ENCODE results near the gene GTF2F2. TPM values are rescaled to one million over a fixed set of nuclear protein-coding genes. Genes with fewer than 3 reads are reported as not detected.
"Not testable (repeated sequence)": the region's sequence is repeated elsewhere in the genome, so short reads cannot be mapped to it uniquely, and the experiment has no call there.

Gene GTF2F2
- total RNA-seq, 1 experiment from 2014 or later, result 40.1 TPM

DNA sequence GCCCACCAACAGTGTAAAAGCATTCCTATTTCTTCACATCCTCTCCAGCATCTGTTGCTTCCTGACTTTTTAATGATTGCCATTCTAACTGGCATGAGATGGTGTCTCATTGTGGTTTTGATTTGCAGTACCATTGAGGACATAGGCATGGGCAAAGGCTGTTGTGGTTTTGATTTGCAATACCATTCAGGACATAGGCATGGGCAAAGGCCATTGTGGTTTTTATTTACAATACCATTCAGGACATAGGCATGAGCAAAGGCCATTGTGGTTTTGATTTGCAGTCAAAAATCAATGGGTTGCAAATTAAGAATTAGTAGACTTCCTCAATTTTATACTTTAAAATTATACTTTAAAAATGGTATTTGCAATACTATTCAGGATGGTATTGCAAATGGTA lies 69.2 kb downstream of the GTF2F2 start:
- H3K4me2 ChIP-seq (ENCODE audit: low read length); intact Hi-C loops (cut with micrococcal nuclease); POLR2A ChIA-PET; H3K9me2 ChIP-seq (ENCODE audit: insufficient read depth); H3K9me3 ChIP-seq (ENCODE audit: control insufficient read depth in 1 of 2, insufficient read depth in 1 of 2, low read depth in 1 of 2, low read length in 2 of 2); H2AFZ ChIP-seq (ENCODE audit: low read depth, low read length, poor library complexity, severe bottlenecking); H4K20me1 ChIP-seq (ENCODE audit: insufficient read depth); H3K36me3 ChIP-seq (ENCODE audit: control insufficient read depth in 1 of 2, insufficient read depth in 2 of 2, low read length in 2 of 2); RAD21 ChIA-PET (ENCODE audit: low non-redundant PET in 1 of 2, low total read pairs in 2 of 2, uncharacterized antibody in 2 of 2, unreplicated experiment in 2 of 2); BruUV-seq (replicated peaks); H3K9ac ChIP-seq (ENCODE audit: low read length); H3K4me3 ChIP-seq (replicated peaks in 1 of 2; ENCODE audit: low read depth in 1 of 2, low read length in 2 of 2); CTCF ChIA-PET; H3K27me3 ChIP-seq (ENCODE audit: insufficient read depth, low read length); DNase-seq (ENCODE audit: low read depth, low spot score); H3K27ac ChIP-seq (ENCODE audit: low read depth, low read length): not testable (repeated sequence)
- Histone ChIP-seq H3K79me2 (ENCODE audit: insufficient read depth, low read length) (peaks cover 44% of the 10 kb centered on the region), H3K4me1 (ENCODE audit: control insufficient read depth in 1 of 2, insufficient read depth in 2 of 2, low read length in 2 of 2) (peaks cover 0 to 16% of the 10 kb centered on the region in 2 experiments; a peak in 3 of 4 replicates)
- ATAC-seq, result peak; percentile 93

DNA sequence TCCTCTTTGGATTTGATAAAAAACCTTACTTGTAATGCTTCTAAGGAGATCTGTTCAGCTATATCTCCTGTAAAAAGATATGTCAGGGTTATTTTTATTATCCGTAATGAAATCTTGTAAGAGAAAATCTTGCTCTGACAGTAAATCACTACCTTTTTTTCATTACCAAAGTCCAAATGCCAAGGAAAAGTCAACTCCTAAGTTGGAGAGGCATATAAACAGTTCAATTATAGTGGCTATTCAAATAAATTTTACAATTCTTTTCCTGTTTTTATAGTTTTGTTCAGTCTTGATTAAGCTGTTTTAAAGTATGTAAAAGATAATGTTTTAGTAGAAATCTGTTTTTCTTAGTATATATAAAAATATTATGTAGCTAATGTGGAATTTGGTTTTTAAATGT lies 71.6 kb downstream of the GTF2F2 start:
- no peak overlapping the region for H3K27ac ChIP-seq (ENCODE audit: low read depth, low read length)
- RAD21 ChIA-PET (ENCODE audit: low non-redundant PET in 1 of 2, low total read pairs in 2 of 2, uncharacterized antibody in 2 of 2, unreplicated experiment in 2 of 2), result no interaction called here
- intact Hi-C loops (cut with micrococcal nuclease), result no loop called here
- H2AFZ ChIP-seq (ENCODE audit: low read depth, low read length, poor library complexity, severe bottlenecking), result no peak overlapping the region
- no peaks in the 10 kb centered on the region for H3K36me3 ChIP-seq (ENCODE audit: control insufficient read depth in 1 of 2, insufficient read depth in 2 of 2, low read length in 2 of 2)
- ATAC-seq, result no peak
- POLR2A ChIA-PET, result no interaction called here
- no peaks in the 10 kb centered on the region for H3K9me2 ChIP-seq (ENCODE audit: insufficient read depth)
- no peak overlapping the region for H3K4me2 ChIP-seq (ENCODE audit: low read length)
- H3K27me3 ChIP-seq (ENCODE audit: insufficient read depth, low read length), result no peaks in the 10 kb centered on the region
- no peak for DNase-seq (ENCODE audit: low read depth, low spot score)
- CTCF ChIA-PET, result no interaction called here
- no peaks in the 10 kb centered on the region for H3K9me3 ChIP-seq (ENCODE audit: control insufficient read depth in 1 of 2, insufficient read depth in 1 of 2, low read depth in 1 of 2, low read length in 2 of 2)
- H3K9ac ChIP-seq (ENCODE audit: low read length), result no peak overlapping the region
- no peak overlapping the region for H3K4me3 ChIP-seq (replicated peaks in 1 of 2; ENCODE audit: low read depth in 1 of 2, low read length in 2 of 2)
- TF ChIP-seq JUND (IDR thresholded peaks at IDR 0.05) (no peak), EGR1 (IDR thresholded peaks at IDR 0.05; ENCODE audit: low read depth) (no peak), POLR2AphosphoS5 (IDR thresholded peaks at IDR 0.05; ENCODE audit: low read depth, low read length) (no peak), ZNF274 (IDR thresholded peaks at IDR 0.05; ENCODE audit: low read depth, low read length) (no peak), RAD21 (IDR thresholded peaks at IDR 0.05; ENCODE audit: low read depth) (no peak), REST (IDR thresholded peaks at IDR 0.05; ENCODE audit: low read depth) (no peak), EZH2phosphoT487 (IDR thresholded peaks at IDR 0.05; ENCODE audit: borderline replicate concordance) (no peak), CEBPB (IDR thresholded peaks at IDR 0.05; ENCODE audit: low read depth) (no peak), FOSL1 (IDR thresholded peaks at IDR 0.05; ENCODE audit: low read depth) (no peak), ZFX (IDR thresholded peaks at IDR 0.05) (no peak), ELF1 (IDR thresholded peaks at IDR 0.05; ENCODE audit: borderline replicate concordance, low read depth) (no peak), CTCF (IDR thresholded peaks at IDR 0.05 in 2 of 3, conservative IDR thresholded peaks at IDR 0.05 in 1 of 3; ENCODE audit: borderline replicate concordance in 1 of 3, insufficient read depth in 1 of 3, low read depth in 2 of 3, low read length in 2 of 3) (no peak)
- TF ChIP-seq, protein P1, sequence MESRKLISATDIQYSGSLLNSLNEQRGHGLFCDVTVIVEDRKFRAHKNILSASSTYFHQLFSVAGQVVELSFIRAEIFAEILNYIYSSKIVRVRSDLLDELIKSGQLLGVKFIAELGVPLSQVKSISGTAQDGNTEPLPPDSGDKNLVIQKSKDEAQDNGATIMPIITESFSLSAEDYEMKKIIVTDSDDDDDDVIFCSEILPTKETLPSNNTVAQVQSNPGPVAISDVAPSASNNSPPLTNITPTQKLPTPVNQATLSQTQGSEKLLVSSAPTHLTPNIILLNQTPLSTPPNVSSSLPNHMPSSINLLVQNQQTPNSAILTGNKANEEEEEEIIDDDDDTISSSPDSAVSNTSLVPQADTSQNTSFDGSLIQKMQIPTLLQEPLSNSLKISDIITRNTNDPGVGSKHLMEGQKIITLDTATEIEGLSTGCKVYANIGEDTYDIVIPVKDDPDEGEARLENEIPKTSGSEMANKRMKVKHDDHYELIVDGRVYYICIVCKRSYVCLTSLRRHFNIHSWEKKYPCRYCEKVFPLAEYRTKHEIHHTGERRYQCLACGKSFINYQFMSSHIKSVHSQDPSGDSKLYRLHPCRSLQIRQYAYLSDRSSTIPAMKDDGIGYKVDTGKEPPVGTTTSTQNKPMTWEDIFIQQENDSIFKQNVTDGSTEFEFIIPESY (IDR thresholded peaks at IDR 0.05; ENCODE audit: extremely low read depth, insufficient replicate concordance, low read length), result no peak
- no TSS peak for BruUV-seq (replicated peaks)
- H3K79me2 ChIP-seq (ENCODE audit: insufficient read depth, low read length), result peaks cover 41% of the 10 kb centered on the region
- H3K4me1 ChIP-seq (ENCODE audit: control insufficient read depth in 1 of 2, insufficient read depth in 2 of 2, low read length in 2 of 2), result peaks cover 0 to 30% of the 10 kb centered on the region in 2 experiments; a peak in 3 of 4 replicates
- H4K20me1 ChIP-seq (ENCODE audit: insufficient read depth), result no peaks in the 10 kb centered on the region

Data from HCT116 (cell line).